HEK293T (cell line): Measurements from ENCODE around the gene ARHGEF16.

Experiments
- ARNT ChIP-seq: fragments of 450-650 bp; IDR thresholded peaks from 2 replicates; pipeline ENCODE4 v1.6.1; 2017; ENCODE audit warnings: mild to moderate bottlenecking
- BHLHE40 ChIP-seq: fragments of 450-650 bp; IDR thresholded peaks from 2 replicates; pipeline ENCODE4 v1.6.1; 2016; ENCODE audit warnings: mild to moderate bottlenecking, moderate library complexity, borderline replicate concordance
- ELF4 ChIP-seq: fragments of 450-650 bp; IDR thresholded peaks from 2 replicates; pipeline ENCODE4 v1.6.1; 2017; ENCODE audit warnings: antibody characterized with exemption
- FOXK2 ChIP-seq: fragments of 450-650 bp; IDR thresholded peaks from 2 replicates; pipeline ENCODE4 v1.6.1; 2016; ENCODE audit warnings: mild to moderate bottlenecking
- FOXM1 ChIP-seq: fragments of 450-650 bp; IDR thresholded peaks from 2 replicates; pipeline ENCODE4 v1.6.1; 2017; ENCODE audit warnings: mild to moderate bottlenecking, borderline replicate concordance
- HDGF ChIP-seq: fragments of 450-650 bp; IDR thresholded peaks from 2 replicates; pipeline ENCODE4 v1.6.1; 2017; ENCODE audit warnings: antibody characterized with exemption, borderline replicate concordance
- LEF1 ChIP-seq: fragments of 450-650 bp; IDR thresholded peaks from 2 replicates; pipeline ENCODE4 v1.6.1; 2017; ENCODE audit warnings: mild to moderate bottlenecking, borderline replicate concordance
- SP1 ChIP-seq: fragments of 450-650 bp; IDR thresholded peaks from 2 replicates; pipeline ENCODE4 v1.6.1; 2017
- SUZ12 ChIP-seq: fragments of 450-650 bp; IDR thresholded peaks from 2 replicates; pipeline ENCODE4 v1.6.1; 2016; ENCODE audit warnings: mild to moderate bottlenecking
- ZNF384 ChIP-seq: fragments of 450-650 bp; IDR thresholded peaks from 2 replicates; pipeline ENCODE4 v1.6.1; 2016

- no peak for TF ChIP-seq SP1
- TF ChIP-seq FOXM1, result no peak
- no peak for TF ChIP-seq BHLHE40
- TF ChIP-seq ARNT, result no peak
- TF ChIP-seq LEF1, result no peak
- no peak for TF ChIP-seq ZNF384
- no peak for TF ChIP-seq SUZ12
- TF ChIP-seq HDGF, result no peak
- TF ChIP-seq FOXK2, result no peak
- no peak for TF ChIP-seq ELF4
Measured at GRCh38 chr1:3464649-3465025, 10.2 kb downstream of the ARHGEF16 start.
